Measurements from ENCODE around the gene ITGA11.
"Not testable (repeated sequence)": the region's sequence is repeated elsewhere in the genome, so short reads cannot be mapped to it uniquely, and the experiment has no call there.

ITGA11 gene

GRCh38 chr15:68407886-68408881, 23.8 kb downstream of the ITGA11 start:
- no peak for DNase-seq

GRCh38 chr15:68407141-68407885, 24.6 kb downstream of the ITGA11 start:
- no peak for DNase-seq

GRCh38 chr15:68405378-68406250, 26.3 kb downstream of the ITGA11 start:
- no peak for DNase-seq

- no peak for DNase-seq
Measured at GRCh38 chr15:68404056-68404798, 27.7 kb downstream of the ITGA11 start.

- no peak for DNase-seq
Measured at GRCh38 chr15:68403161-68403941, 28.6 kb downstream of the ITGA11 start.

GRCh38 chr15:68402432-68403160, 29.4 kb downstream of the ITGA11 start:
- no peak for DNase-seq

GRCh38 chr15:68401496-68402431, 30.2 kb downstream of the ITGA11 start:
- DNase-seq, result no peak

- DNase-seq, result no peak
Measured at GRCh38 chr15:68400066-68400456, 31.9 kb downstream of the ITGA11 start.

GRCh38 chr15:68399096-68400065, 32.6 kb downstream of the ITGA11 start:
- no peak for DNase-seq

- DNase-seq, result not testable (repeated sequence)
Measured at GRCh38 chr15:68397999-68398398, 34.0 kb downstream of the ITGA11 start.

- no peak for DNase-seq
Measured at GRCh38 chr15:68396068-68396467, 35.9 kb downstream of the ITGA11 start.

- no peak for DNase-seq
Measured at GRCh38 chr15:68391121-68391520, 40.8 kb downstream of the ITGA11 start.

GRCh38 chr15:68389936-68390817, 41.8 kb downstream of the ITGA11 start:
- DNase-seq, result no peak

GRCh38 chr15:68389041-68389930, 42.7 kb downstream of the ITGA11 start:
- DNase-seq, result no peak

GRCh38 chr15:68387381-68388143, 44.4 kb downstream of the ITGA11 start:
- no peak for DNase-seq
